Smooth muscle cell of the umbilical artery (primary cell): ENCODE results near the gene PIBF1. TPM values are rescaled to one million over a fixed set of nuclear protein-coding genes. Genes with fewer than 3 reads are reported as not detected.

Source experiments
- total RNA-seq: library from RNA; depleted of rRNA; stranded (reverse); fragments of >200 nt; gene quantifications from 2 replicates; pipeline ENCODE4 v1.2.3, GENCODE V29; 2014

The PIBF1 gene, protein sequence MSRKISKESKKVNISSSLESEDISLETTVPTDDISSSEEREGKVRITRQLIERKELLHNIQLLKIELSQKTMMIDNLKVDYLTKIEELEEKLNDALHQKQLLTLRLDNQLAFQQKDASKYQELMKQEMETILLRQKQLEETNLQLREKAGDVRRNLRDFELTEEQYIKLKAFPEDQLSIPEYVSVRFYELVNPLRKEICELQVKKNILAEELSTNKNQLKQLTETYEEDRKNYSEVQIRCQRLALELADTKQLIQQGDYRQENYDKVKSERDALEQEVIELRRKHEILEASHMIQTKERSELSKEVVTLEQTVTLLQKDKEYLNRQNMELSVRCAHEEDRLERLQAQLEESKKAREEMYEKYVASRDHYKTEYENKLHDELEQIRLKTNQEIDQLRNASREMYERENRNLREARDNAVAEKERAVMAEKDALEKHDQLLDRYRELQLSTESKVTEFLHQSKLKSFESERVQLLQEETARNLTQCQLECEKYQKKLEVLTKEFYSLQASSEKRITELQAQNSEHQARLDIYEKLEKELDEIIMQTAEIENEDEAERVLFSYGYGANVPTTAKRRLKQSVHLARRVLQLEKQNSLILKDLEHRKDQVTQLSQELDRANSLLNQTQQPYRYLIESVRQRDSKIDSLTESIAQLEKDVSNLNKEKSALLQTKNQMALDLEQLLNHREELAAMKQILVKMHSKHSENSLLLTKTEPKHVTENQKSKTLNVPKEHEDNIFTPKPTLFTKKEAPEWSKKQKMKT
- 25.8 and 31.0 TPM in 2 replicates for total RNA-seq

DNA sequence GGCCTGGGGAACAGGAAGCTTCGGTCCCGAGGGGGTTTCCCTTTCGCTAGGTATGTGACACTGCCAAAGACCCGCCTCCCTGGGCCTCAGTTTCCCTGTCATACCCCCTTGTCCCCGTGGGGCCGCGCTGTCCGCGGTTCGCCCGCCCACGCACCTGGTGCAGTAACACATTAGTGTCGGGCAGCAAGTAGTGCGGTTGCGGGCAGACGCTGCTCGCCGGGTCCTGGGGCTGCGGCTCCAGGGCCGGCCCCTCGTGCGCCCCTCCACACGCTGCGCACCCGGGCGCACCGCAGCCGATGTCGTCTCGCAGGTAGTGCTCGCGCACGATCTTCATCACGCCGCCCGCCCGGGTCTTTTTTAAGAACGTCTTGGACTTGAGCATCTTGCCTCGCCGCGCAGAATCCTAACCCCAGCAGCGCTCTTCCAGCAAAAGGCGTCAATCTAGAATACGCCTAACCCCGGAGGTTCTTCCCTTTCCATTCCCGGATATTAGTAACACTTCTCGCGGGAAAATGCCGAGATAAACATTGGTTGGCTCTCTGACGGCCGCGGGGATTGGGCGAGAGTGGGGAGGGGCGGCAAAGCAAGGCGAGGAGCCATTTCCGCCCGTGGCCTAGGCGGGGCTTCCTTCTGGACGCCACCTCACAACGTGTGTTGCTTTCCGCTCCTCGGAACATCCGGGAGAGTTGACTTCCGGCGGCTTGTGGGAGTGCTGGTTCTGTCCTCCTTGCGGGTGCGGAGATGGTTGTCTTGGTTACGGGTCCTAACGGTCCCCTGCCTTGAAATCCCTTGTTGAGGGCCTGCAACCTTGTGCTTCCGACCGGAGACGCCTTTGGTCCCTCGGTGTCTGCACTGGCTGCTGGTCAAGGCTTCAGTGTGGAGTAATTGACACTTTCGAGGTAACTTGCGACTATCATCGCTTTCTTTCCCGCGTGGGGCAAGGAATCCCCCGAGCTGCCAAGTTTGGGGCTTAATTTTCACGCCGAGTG, at the start of gene PIBF1, which contains the start of gene DIS3:
TSS of gene PIBF1 (plus strand) at position 683 of the 989 bp plus-strand sequence. CDS start 1,337 bp downstream, outside the sequence.
TSS of gene DIS3 (minus strand) at position 450 of the 989 bp plus-strand sequence. CDS start at position 382, 68 bp downstream.

DNA sequence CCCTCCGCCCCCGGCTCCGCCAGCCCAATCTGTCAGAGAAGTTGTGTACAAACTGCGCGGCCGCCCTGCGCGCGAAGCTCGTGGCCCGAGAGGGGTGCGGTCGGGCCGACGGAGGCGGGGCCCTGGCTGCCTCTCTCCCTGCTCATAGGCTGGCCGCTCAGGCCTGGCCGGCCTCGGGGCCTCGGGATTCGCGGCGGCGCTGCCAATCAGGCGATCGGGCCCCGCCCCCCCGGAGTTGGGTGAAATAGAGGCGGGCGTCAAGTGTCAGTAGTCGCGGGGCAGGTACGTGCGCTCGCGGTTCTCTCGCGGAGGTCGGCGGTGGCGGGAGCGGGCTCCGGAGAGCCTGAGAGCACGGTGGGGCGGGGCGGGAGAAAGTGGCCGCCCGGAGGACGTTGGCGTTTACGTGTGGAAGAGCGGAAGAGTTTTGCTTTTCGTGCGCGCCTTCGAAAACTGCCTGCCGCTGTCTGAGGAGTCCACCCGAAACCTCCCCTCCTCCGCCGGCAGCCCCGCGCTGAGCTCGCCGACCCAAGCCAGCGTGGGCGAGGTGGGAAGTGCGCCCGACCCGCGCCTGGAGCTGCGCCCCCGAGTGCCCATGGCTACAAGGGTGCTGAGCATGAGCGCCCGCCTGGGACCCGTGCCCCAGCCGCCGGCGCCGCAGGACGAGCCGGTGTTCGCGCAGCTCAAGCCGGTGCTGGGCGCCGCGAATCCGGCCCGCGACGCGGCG, 277.0 kb downstream of the PIBF1 start, which contains the start of gene KLF5:
TSS of gene KLF5 (plus strand) at position 270 of the 724 bp plus-strand sequence. CDS start at position 593, 323 bp downstream.

Other genes with a start within 250 kb of the PIBF1 start
- gene MZT1, start 54.5 kb upstream of the PIBF1 start, total RNA-seq: 11.3 and 17.3 TPM in 2 replicates
- gene BORA, start 54.2 kb upstream of the PIBF1 start, total RNA-seq: 3.9 and 6.5 TPM in 2 replicates
- gene DIS3, start 233 bp upstream of the PIBF1 start, total RNA-seq: 42.5 and 73.8 TPM in 2 replicates